Lung (tissue), 12 donors: Measurements from ENCODE around the gene RPL27A. TPM values are rescaled to one million over a fixed set of nuclear protein-coding genes. Genes with fewer than 3 reads are reported as not detected.

Experiments
- ATAC-seq: fragments of 200-7000 bp; cut with Tn5 transposase; one replicate; pipeline ENCODE4 v1.9.1; 2020; ENCODE audit warnings: moderate number of reproducible peaks; ENCODE audit not compliant: insufficient read depth, low FRiP score
- DNase-seq, 3 donors: peaks; one replicate each; pipeline ENCODE4 v3.0.0-alpha.2; 2013 to 2017
- H3K27ac ChIP-seq, 2 donors: one replicate each; pipeline ENCODE4 v1.5.1; 2013; ENCODE audit warnings: mild to moderate bottlenecking in 2 of 2, moderate library complexity in 2 of 2, control low read depth in 1 of 2, inconsistent platforms in 1 of 2, low read depth in 1 of 2, low read length in 1 of 2
- H3K27me3 ChIP-seq, 3 donors: one replicate each; pipeline ENCODE4 v1.5.1; 2013; ENCODE audit warnings: low read length in 2 of 3; ENCODE audit not compliant: control insufficient read depth in 3 of 3, insufficient read depth in 3 of 3
- H3K36me3 ChIP-seq, 4 donors: one replicate each; pipeline ENCODE4 v1.5.1; 2013; ENCODE audit warnings: low read length in 4 of 4, mild to moderate bottlenecking in 1 of 4, moderate library complexity in 1 of 4; ENCODE audit not compliant: control insufficient read depth in 4 of 4, insufficient read depth in 4 of 4
- H3K4me1 ChIP-seq, 5 donors: one replicate each; pipeline ENCODE4 v1.5.1; 2013; ENCODE audit warnings: low read length in 5 of 5, mild to moderate bottlenecking in 2 of 5, moderate library complexity in 1 of 5; ENCODE audit not compliant: control insufficient read depth in 5 of 5, insufficient read depth in 5 of 5
- H3K4me3 ChIP-seq: one replicate; pipeline ENCODE4 v1.5.1; 2013; ENCODE audit warnings: mild to moderate bottlenecking, control low read depth, moderate library complexity
- H3K9ac ChIP-seq, 2 donors: one replicate each; pipeline ENCODE4 v1.5.1; 2013; ENCODE audit warnings: low read length in 2 of 2, control low read depth in 1 of 2; ENCODE audit not compliant: insufficient read depth in 1 of 2
- H3K9me3 ChIP-seq, 4 donors: one replicate each; pipeline ENCODE4 v1.5.1; 2013; ENCODE audit warnings: low read length in 3 of 4, mild to moderate bottlenecking in 1 of 4, moderate library complexity in 1 of 4; ENCODE audit not compliant: control insufficient read depth in 4 of 4, insufficient read depth in 3 of 4
- CTCF ChIP-seq: IDR thresholded peaks from 2 replicates; pipeline ENCODE4 v1.5.1; 2012; ENCODE audit warnings: mild to moderate bottlenecking; ENCODE audit errors: control extremely low read depth, extremely low read depth
- WGBS, 2 donors: extraction: QIAGEN DNeasy Blood & Tissue Kit; methylation state at CpG; one replicate each; pipeline ENCODE4 v1.1.7; 2013; 5-methylcytosine and 5-hydroxymethylcytosine counted together
- polyA plus RNA-seq, 2 donors: library from polyadenylated mRNA; stranded (reverse); fragments of 200-250 nt; gene quantifications; one replicate each; pipeline ENCODE4 v1.2.1, GENCODE V29; 2013
- total RNA-seq, 2 donors: library from RNA; depleted of rRNA in 1 of 2; stranded (reverse); fragments of >200 nt in 1 of 2; gene quantifications; one replicate each; pipeline ENCODE4 v1.2.1, GENCODE V29; 2014 to 2021
- donor health status: control.
- donor health status: control.
- donor health status: Bipolar disorder and iron deficiency.
- donor health status: healthy.
- donor health status: DM: yes; HTN: yes; CAD: no.

The RPL27A gene
- total and polyA plus RNA-seq, 4 donors, result 673 to 4,912 (median 1,413) TPM

- no peak for ATAC-seq
- Histone ChIP-seq H3K27ac (no peak overlapping the region), H3K27me3 (no peaks in the 10 kb centered on the region), H3K9me3 (no peaks in the 10 kb centered on the region), H3K9ac (no peak overlapping the region), H3K36me3 (peaks cover 0 to 56% (median 41%) of the 10 kb centered on the region in 4 donors), H3K4me1 (peaks cover 1 to 35% (median 9%) of the 10 kb centered on the region in 5 donors), H3K4me3 (no peak overlapping the region)
- no peak for TF ChIP-seq CTCF
- 75 to 80% methylated on average over 5 of the region's 5 CpGs for WGBS, 2 donors
- DNase-seq, result no peak
Observed at GRCh38 chr11:8711895-8712442, 29.4 kb downstream of the RPL27A start.

DNA sequence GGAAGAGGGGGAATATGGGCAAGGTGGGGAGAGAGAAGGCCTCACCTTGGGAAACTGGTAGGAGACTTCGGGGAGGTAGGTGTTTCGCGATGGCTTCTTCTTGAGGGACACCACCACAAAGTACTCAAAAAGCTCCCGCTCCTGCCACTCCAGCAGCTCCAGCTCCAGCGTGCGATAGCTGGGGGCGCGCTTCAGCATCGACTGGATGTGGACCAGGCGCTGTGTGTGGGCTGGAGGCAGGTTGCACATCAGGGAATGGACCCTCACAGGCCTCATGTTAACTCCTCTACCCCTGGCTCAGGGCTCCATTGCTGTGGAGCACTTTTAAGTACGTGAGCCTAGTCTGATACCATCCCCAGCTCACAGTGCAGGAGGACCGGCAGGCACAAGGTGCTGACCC is 29.9 kb downstream of the RPL27A start:
- Histone ChIP-seq H3K4me3 (no peak overlapping the region), H3K36me3 (peaks cover 0 to 54% (median 40%) of the 10 kb centered on the region in 4 donors), H3K9me3 (no peaks in the 10 kb centered on the region), H3K4me1 (peaks cover 6 to 40% (median 14%) of the 10 kb centered on the region in 5 donors), H3K27me3 (no peaks in the 10 kb centered on the region), H3K27ac (no peak overlapping the region), H3K9ac (no peak overlapping the region)
- no peak for TF ChIP-seq CTCF
- ATAC-seq, result no peak
- WGBS, 2 donors, result 95 to 96% methylated on average over 12 of the region's 12 CpGs
- DNase-seq, result no peak

DNA sequence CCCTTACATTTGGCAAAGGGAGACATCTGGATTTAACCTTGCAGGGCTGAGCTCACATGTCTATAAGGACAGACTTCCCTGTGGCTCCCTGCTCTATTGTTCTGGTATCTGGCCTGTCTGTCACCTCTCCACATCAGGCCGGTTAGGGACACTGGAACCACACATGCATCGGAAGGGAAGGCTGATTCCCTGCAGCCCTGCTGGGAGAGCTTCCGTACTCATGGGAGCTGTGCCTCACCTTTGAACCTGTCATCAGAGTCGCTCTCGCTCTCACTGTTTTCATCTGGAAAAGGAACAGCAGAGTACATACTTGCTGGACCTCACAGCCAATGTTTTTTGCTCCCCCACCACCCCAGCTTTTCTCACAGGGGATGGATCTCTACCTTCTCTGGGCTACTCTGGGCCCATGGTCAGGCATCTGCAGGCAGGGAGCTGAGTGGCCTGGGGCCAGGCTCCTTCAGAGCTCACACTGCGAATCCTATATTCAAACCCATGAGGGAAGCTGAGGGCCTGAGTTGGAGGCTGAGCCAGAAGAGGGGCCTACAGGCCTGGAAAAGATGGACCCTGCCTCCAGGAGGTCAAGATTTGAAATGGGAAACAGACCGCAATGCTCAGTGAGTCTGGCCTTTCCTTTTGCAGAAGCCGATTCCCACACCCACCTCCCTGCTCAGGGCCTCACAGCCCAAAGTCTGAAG is 31.3 kb downstream of the RPL27A start:
- WGBS, 2 donors, result 91 to 95% methylated on average over 8 of the region's 8 CpGs
- no peak for ATAC-seq
- no peak for DNase-seq
- Histone ChIP-seq H3K9me3 (no peaks in the 10 kb centered on the region), H3K36me3 (peaks cover 0 to 47% (median 33%) of the 10 kb centered on the region in 4 donors), H3K9ac (no peak overlapping the region), H3K27ac (no peak overlapping the region), H3K4me1 (peaks cover 16 to 50% (median 20%) of the 10 kb centered on the region in 5 donors), H3K4me3 (no peak overlapping the region), H3K27me3 (no peaks in the 10 kb centered on the region)
- TF ChIP-seq CTCF, result no peak
